ENCODE results near the gene ASMTL.

GRCh38 chrX:1357993-1358392, 94.7 kb downstream of the ASMTL start:
- TF ChIP-seq, protein P1, sequence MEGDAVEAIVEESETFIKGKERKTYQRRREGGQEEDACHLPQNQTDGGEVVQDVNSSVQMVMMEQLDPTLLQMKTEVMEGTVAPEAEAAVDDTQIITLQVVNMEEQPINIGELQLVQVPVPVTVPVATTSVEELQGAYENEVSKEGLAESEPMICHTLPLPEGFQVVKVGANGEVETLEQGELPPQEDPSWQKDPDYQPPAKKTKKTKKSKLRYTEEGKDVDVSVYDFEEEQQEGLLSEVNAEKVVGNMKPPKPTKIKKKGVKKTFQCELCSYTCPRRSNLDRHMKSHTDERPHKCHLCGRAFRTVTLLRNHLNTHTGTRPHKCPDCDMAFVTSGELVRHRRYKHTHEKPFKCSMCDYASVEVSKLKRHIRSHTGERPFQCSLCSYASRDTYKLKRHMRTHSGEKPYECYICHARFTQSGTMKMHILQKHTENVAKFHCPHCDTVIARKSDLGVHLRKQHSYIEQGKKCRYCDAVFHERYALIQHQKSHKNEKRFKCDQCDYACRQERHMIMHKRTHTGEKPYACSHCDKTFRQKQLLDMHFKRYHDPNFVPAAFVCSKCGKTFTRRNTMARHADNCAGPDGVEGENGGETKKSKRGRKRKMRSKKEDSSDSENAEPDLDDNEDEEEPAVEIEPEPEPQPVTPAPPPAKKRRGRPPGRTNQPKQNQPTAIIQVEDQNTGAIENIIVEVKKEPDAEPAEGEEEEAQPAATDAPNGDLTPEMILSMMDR (IDR thresholded peaks at IDR 0.05; ENCODE audit: insufficient read depth, low read length, poor library complexity, severe bottlenecking) = no peak
- TF ChIP-seq EZH2phosphoT487 (conservative IDR thresholded peaks at IDR 0.05; ENCODE audit: low read length) = no peak

Measured in SU-DHL-6 (cell line).